ENCODE results near the gene NOX3.

DNA sequence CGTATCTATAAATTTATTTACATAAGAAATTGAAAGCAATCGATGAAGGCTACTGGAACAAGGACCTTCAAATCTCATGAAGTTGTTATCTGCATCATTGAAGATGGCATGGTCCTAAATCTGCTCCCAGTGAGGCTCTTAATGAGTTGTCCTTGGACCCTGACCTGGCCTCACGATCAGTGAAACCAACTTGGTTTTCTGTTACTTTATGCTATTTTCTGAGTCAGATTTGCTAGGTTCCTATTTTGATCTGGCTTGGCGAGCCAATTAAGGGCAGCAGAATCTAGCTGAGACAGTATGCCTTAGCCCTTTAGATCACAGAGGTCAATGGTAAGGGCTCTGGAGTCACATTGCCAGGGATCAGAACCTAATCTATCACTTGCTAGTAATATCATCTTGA lies 30.1 kb upstream of the NOX3 start:
- TF ChIP-seq, protein P1, sequence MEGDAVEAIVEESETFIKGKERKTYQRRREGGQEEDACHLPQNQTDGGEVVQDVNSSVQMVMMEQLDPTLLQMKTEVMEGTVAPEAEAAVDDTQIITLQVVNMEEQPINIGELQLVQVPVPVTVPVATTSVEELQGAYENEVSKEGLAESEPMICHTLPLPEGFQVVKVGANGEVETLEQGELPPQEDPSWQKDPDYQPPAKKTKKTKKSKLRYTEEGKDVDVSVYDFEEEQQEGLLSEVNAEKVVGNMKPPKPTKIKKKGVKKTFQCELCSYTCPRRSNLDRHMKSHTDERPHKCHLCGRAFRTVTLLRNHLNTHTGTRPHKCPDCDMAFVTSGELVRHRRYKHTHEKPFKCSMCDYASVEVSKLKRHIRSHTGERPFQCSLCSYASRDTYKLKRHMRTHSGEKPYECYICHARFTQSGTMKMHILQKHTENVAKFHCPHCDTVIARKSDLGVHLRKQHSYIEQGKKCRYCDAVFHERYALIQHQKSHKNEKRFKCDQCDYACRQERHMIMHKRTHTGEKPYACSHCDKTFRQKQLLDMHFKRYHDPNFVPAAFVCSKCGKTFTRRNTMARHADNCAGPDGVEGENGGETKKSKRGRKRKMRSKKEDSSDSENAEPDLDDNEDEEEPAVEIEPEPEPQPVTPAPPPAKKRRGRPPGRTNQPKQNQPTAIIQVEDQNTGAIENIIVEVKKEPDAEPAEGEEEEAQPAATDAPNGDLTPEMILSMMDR (conservative IDR thresholded peaks at IDR 0.05; ENCODE audit: low read length) = no peak
- TF ChIP-seq EZH2phosphoT487 (IDR thresholded peaks at IDR 0.05; ENCODE audit: borderline replicate concordance) = no peak
